ENCODE measurements around the gene CHAMP1. TPM values are rescaled to one million over a fixed set of nuclear protein-coding genes. Genes with fewer than 3 reads are reported as not detected.

The CHAMP1 gene
- total and polyA plus RNA-seq, 2 of the 8 experiments (the other 6 are each of a cell fraction or from before 2014, with no cell fraction given), result 26.8 to 41.9 TPM

DNA sequence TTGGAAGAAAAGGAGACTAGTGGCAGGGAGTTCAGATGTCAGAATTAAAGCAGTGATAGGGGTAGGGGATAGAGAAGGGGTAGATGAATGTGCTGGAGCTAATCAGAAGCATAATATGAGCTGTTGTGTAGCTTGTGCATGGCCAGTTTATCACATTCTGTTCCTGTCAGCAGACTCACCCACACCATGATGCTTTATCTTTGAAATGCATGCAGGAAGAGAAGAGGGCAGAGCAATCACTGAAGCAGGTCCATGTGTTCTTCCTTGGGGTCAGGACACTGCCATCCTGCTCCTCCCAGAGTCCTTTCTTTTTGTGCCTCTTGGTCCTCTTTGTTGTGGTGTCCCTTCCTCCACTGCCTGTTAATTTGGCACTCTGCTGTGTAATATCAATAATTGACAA lies 5.8 kb downstream of the CHAMP1 start (continued):
- TF ChIP-seq, protein P1, sequence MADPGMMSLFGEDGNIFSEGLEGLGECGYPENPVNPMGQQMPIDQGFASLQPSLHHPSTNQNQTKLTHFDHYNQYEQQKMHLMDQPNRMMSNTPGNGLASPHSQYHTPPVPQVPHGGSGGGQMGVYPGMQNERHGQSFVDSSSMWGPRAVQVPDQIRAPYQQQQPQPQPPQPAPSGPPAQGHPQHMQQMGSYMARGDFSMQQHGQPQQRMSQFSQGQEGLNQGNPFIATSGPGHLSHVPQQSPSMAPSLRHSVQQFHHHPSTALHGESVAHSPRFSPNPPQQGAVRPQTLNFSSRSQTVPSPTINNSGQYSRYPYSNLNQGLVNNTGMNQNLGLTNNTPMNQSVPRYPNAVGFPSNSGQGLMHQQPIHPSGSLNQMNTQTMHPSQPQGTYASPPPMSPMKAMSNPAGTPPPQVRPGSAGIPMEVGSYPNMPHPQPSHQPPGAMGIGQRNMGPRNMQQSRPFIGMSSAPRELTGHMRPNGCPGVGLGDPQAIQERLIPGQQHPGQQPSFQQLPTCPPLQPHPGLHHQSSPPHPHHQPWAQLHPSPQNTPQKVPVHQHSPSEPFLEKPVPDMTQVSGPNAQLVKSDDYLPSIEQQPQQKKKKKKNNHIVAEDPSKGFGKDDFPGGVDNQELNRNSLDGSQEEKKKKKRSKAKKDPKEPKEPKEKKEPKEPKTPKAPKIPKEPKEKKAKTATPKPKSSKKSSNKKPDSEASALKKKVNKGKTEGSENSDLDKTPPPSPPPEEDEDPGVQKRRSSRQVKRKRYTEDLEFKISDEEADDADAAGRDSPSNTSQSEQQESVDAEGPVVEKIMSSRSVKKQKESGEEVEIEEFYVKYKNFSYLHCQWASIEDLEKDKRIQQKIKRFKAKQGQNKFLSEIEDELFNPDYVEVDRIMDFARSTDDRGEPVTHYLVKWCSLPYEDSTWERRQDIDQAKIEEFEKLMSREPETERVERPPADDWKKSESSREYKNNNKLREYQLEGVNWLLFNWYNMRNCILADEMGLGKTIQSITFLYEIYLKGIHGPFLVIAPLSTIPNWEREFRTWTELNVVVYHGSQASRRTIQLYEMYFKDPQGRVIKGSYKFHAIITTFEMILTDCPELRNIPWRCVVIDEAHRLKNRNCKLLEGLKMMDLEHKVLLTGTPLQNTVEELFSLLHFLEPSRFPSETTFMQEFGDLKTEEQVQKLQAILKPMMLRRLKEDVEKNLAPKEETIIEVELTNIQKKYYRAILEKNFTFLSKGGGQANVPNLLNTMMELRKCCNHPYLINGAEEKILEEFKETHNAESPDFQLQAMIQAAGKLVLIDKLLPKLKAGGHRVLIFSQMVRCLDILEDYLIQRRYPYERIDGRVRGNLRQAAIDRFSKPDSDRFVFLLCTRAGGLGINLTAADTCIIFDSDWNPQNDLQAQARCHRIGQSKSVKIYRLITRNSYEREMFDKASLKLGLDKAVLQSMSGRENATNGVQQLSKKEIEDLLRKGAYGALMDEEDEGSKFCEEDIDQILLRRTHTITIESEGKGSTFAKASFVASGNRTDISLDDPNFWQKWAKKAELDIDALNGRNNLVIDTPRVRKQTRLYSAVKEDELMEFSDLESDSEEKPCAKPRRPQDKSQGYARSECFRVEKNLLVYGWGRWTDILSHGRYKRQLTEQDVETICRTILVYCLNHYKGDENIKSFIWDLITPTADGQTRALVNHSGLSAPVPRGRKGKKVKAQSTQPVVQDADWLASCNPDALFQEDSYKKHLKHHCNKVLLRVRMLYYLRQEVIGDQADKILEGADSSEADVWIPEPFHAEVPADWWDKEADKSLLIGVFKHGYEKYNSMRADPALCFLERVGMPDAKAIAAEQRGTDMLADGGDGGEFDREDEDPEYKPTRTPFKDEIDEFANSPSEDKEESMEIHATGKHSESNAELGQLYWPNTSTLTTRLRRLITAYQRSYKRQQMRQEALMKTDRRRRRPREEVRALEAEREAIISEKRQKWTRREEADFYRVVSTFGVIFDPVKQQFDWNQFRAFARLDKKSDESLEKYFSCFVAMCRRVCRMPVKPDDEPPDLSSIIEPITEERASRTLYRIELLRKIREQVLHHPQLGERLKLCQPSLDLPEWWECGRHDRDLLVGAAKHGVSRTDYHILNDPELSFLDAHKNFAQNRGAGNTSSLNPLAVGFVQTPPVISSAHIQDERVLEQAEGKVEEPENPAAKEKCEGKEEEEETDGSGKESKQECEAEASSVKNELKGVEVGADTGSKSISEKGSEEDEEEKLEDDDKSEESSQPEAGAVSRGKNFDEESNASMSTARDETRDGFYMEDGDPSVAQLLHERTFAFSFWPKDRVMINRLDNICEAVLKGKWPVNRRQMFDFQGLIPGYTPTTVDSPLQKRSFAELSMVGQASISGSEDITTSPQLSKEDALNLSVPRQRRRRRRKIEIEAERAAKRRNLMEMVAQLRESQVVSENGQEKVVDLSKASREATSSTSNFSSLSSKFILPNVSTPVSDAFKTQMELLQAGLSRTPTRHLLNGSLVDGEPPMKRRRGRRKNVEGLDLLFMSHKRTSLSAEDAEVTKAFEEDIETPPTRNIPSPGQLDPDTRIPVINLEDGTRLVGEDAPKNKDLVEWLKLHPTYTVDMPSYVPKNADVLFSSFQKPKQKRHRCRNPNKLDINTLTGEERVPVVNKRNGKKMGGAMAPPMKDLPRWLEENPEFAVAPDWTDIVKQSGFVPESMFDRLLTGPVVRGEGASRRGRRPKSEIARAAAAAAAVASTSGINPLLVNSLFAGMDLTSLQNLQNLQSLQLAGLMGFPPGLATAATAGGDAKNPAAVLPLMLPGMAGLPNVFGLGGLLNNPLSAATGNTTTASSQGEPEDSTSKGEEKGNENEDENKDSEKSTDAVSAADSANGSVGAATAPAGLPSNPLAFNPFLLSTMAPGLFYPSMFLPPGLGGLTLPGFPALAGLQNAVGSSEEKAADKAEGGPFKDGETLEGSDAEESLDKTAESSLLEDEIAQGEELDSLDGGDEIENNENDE (IDR thresholded peaks at IDR 0.05; ENCODE audit: insufficient replicate concordance, low read length), result no peak
- no peak for TF ChIP-seq SP4 (IDR thresholded peaks at IDR 0.05; ENCODE audit: low read length)
- TF ChIP-seq SP2 (IDR thresholded peaks at IDR 0.05; ENCODE audit: low read length), result no peak
- TF ChIP-seq, protein P2, sequence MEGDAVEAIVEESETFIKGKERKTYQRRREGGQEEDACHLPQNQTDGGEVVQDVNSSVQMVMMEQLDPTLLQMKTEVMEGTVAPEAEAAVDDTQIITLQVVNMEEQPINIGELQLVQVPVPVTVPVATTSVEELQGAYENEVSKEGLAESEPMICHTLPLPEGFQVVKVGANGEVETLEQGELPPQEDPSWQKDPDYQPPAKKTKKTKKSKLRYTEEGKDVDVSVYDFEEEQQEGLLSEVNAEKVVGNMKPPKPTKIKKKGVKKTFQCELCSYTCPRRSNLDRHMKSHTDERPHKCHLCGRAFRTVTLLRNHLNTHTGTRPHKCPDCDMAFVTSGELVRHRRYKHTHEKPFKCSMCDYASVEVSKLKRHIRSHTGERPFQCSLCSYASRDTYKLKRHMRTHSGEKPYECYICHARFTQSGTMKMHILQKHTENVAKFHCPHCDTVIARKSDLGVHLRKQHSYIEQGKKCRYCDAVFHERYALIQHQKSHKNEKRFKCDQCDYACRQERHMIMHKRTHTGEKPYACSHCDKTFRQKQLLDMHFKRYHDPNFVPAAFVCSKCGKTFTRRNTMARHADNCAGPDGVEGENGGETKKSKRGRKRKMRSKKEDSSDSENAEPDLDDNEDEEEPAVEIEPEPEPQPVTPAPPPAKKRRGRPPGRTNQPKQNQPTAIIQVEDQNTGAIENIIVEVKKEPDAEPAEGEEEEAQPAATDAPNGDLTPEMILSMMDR (IDR thresholded peaks at IDR 0.05; ENCODE audit: control extremely low read depth in 1 of 3, insufficient read depth in 1 of 3, low read depth in 1 of 3, low read length in 3 of 3), result no peak
- TF ChIP-seq, protein P3, sequence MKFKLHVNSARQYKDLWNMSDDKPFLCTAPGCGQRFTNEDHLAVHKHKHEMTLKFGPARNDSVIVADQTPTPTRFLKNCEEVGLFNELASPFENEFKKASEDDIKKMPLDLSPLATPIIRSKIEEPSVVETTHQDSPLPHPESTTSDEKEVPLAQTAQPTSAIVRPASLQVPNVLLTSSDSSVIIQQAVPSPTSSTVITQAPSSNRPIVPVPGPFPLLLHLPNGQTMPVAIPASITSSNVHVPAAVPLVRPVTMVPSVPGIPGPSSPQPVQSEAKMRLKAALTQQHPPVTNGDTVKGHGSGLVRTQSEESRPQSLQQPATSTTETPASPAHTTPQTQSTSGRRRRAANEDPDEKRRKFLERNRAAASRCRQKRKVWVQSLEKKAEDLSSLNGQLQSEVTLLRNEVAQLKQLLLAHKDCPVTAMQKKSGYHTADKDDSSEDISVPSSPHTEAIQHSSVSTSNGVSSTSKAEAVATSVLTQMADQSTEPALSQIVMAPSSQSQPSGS (IDR thresholded peaks at IDR 0.05; ENCODE audit: low read length), result no peak
